Measurements from ENCODE around the gene NCAM1.

Gene NCAM1

GRCh38 chr11:113134626-113135025 is 173.4 kb downstream of the NCAM1 start:
- no peak for DNase-seq

- DNase-seq: no peak
Measured at GRCh38 chr11:113137713-113138529, 176.7 kb downstream of the NCAM1 start.

GRCh38 chr11:113138731-113139130 is 177.5 kb downstream of the NCAM1 start:
- no peak for DNase-seq

GRCh38 chr11:113141010-113141409 is 179.8 kb downstream of the NCAM1 start:
- DNase-seq: no peak

GRCh38 chr11:113142508-113142907 is 181.3 kb downstream of the NCAM1 start:
- DNase-seq: no peak

GRCh38 chr11:113147249-113147648 is 186.0 kb downstream of the NCAM1 start:
- no peak for DNase-seq

- no peak for DNase-seq
Measured at GRCh38 chr11:113148076-113148475, 186.9 kb downstream of the NCAM1 start.

- DNase-seq: no peak
Measured at GRCh38 chr11:113148652-113149051, 187.4 kb downstream of the NCAM1 start.

- no peak for DNase-seq
Measured at GRCh38 chr11:113151521-113151920, 190.3 kb downstream of the NCAM1 start.

GRCh38 chr11:113152500-113152899 is 191.3 kb downstream of the NCAM1 start:
- no peak for DNase-seq

GRCh38 chr11:113153847-113154246 is 192.6 kb downstream of the NCAM1 start:
- no peak for DNase-seq

- no peak for DNase-seq
Measured at GRCh38 chr11:113159988-113160807, 199.0 kb downstream of the NCAM1 start.

GRCh38 chr11:113160808-113161124 is 199.5 kb downstream of the NCAM1 start:
- no peak for DNase-seq

GRCh38 chr11:113161711-113162591 is 200.7 kb downstream of the NCAM1 start:
- no peak for DNase-seq

- DNase-seq: no peak
Measured at GRCh38 chr11:113162592-113162962, 201.4 kb downstream of the NCAM1 start.

GRCh38 chr11:113163291-113164030 is 202.2 kb downstream of the NCAM1 start:
- DNase-seq: no peak

GRCh38 chr11:113166280-113166679 is 205.1 kb downstream of the NCAM1 start:
- DNase-seq: no peak

- DNase-seq: no peak
Measured at GRCh38 chr11:113167599-113167998, 206.4 kb downstream of the NCAM1 start.

- no peak for DNase-seq
Measured at GRCh38 chr11:113168354-113169342, 207.4 kb downstream of the NCAM1 start.

- DNase-seq: no peak
Measured at GRCh38 chr11:113172382-113172951, 211.2 kb downstream of the NCAM1 start.

- DNase-seq: no peak
Measured at GRCh38 chr11:113173126-113173525, 211.9 kb downstream of the NCAM1 start.
